Activated T-cell treated with anti-CD3 and anti-CD28 coated beads for 4 hours (primary cell): ENCODE data around the gene RHPN2.
A peak's percentile ranks its signal among the peaks of the same experiment; 100 is the strongest.
"Not testable (repeated sequence)": the region's sequence is repeated elsewhere in the genome, so short reads cannot be mapped to it uniquely, and the experiment has no call there.

Experiments
- DNase-seq: peaks from one replicate; pipeline ENCODE4 v3.0.0-alpha.2; 2020

The RHPN2 gene

GRCh38 chr19:32971715-32972540 lies 92.8 kb downstream of the RHPN2 start, which contains the start of the genes CEP89 and FAAP24:
Gene CEP89, minus strand, starts transcription at chr19:32971958. Its CDS starts 84 bp downstream, at chr19:32971874.
Gene FAAP24, plus strand, starts transcription at chr19:32972242. Its CDS starts 955 bp downstream, at chr19:32973197.
- peak; percentile 97 for DNase-seq

- DNase-seq: no peak
These were observed 93.6 kb downstream of the RHPN2 start for GRCh38 chr19:32971012-32971595.

DNA sequence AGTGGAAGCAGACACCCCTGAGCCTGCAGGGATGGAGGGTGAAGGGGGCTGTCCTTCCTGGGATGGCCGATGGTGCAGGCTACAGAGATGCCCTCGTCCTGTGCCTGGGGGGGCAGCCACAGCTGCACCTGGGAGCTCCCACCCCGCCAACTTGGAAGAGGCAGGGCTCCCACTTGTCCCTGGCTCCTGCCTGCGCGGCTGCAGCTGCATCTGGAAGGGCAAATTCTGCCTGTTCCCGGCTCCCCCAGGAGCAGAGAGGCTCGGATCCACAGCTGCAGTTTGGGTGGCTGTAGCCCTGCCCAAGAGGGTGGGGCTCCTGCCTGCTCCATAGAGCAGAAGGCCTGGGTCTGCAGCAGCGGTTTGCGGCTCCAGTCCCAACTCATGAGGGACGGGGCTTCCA lies 95.1 kb downstream of the RHPN2 start:
- DNase-seq: no peak

- DNase-seq: no peak
These were observed 97.9 kb downstream of the RHPN2 start for GRCh38 chr19:32966750-32967149.

GRCh38 chr19:32945260-32945659 lies 119.4 kb downstream of the RHPN2 start:
- DNase-seq: no peak

DNA sequence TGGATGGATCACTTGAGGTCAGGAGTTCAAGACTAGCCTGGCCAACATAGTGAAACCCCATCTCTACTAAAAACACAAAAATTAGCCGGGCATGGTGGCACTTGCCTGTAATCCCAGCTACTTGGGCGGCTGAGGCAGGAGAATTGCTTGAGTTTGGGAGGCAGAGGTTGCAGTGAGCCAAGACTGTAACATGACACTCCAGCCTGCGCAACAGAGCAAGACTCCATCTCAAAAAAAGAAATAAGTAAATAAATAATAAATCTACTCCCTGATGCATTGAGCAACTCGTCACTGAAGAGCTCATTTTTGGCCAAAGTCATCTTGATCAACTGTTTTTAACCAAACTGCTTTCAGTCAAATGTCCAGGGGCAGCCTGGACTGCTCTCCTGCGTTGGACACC lies 123.4 kb downstream of the RHPN2 start:
- DNase-seq: not testable (repeated sequence)

DNA sequence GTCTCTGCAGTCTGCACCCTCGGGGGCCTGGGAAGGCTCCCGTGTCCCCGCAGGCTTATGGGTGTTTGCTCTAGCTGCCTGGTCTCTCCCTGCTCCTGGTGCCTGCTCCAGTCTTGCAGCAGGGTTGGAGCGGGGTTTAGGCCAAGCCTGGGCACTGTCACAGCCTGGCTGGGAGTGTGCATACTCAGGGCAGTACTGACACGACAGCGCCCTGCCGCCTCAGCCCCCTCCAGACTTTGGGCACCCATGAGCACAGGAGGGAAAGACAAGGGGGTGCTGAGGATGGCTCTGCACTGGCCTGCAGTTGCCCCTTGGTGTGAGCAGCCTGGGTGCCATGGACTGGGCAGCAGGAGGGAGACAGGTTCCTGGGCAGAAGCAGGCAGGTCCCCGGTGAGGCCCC lies 128.6 kb downstream of the RHPN2 start:
- DNase-seq: no peak

- DNase-seq: no peak
These were observed 129.1 kb downstream of the RHPN2 start for GRCh38 chr19:32935629-32936028.

DNA sequence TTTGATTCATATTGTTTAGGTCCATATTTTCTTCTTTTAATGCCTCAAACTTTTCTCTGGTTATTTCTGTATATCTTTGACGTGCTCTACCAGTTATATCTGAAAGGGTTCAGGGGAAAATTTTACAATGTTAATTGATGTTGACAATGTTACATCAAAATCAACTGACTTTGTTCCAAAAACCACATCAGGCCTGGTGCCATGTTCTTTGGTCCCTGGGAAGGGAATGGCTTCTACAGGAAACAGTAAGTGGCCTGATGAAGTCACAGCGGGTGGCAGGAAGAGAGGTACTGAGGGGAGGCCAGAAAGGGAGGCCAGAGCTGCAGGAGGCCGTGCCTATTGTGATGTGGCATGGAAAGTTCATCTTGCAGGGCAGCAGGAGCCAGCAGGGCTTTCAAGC lies 131.1 kb downstream of the RHPN2 start:
- no peak for DNase-seq

GRCh38 chr19:32930567-32930966 lies 134.1 kb downstream of the RHPN2 start:
- no peak for DNase-seq

- no peak for DNase-seq
These were observed 135.9 kb downstream of the RHPN2 start for GRCh38 chr19:32928806-32929205.
